T-helper 2 cell treated with Interferon-gamma antibody and Interleukin-4, amounts not matched to agents 100 ng/mL and 5 ng/mL, for 36 hours (primary cell): Measurements from ENCODE around the gene OR10AD1. TPM values are rescaled to one million over a fixed set of nuclear protein-coding genes. Genes with fewer than 3 reads are reported as not detected.

Source experiments
- intact Hi-C: fragments of 100-400 bp; cut with micrococcal nuclease; formaldehyde crosslinking; loops from one replicate; pipeline ENCODE4 v1.15.1; 2023
- total RNA-seq: library from RNA; stranded (reverse); gene quantifications from 2 replicates; pipeline ENCODE4 v1.2.3, GENCODE V29; 2022

OR10AD1 gene
- total RNA-seq, 1 donor from 2014 or later: not detected

- intact Hi-C loops: loop anchor here (1.0 to 2.0 kb wide), 3 partner anchors 81 to 450 kb away; partner anchors contain the start of gene TMEM106C
Measured at GRCh38 chr12:48165089-48165981, 37.8 kb downstream of the OR10AD1 start.

- intact Hi-C loops: loop anchor here (2.0 kb wide), 1 partner anchor 202 kb away; the partner anchor contains the start of gene TMEM106C
Measured at GRCh38 chr12:48164451-48164850, 38.6 kb downstream of the OR10AD1 start.

GRCh38 chr12:48163150-48163747 lies 39.8 kb downstream of the OR10AD1 start:
- intact Hi-C loops: no loop called here

- intact Hi-C loops: no loop called here
Measured at GRCh38 chr12:48160807-48161206, 42.3 kb downstream of the OR10AD1 start.

GRCh38 chr12:48160046-48160445 lies 43.0 kb downstream of the OR10AD1 start:
- intact Hi-C loops: no loop called here

GRCh38 chr12:48157889-48158370 lies 45.2 kb downstream of the OR10AD1 start:
- intact Hi-C loops: loop anchor here (1.0 to 5.0 kb wide), 5 partner anchors 40 to 558 kb away; partner anchors contain the start of genes CCNT1, RPAP3, SENP1 and VDR

- intact Hi-C loops: loop anchor here (1.0 to 5.0 kb wide), 5 partner anchors 41 to 559 kb away; partner anchors contain the start of genes CCNT1, RPAP3, SENP1 and VDR
Measured at GRCh38 chr12:48157018-48157888, 45.8 kb downstream of the OR10AD1 start, which contains the start of gene ASB8. Gene ASB8, minus strand, starts transcription at chr12:48157515. Its CDS starts 4,019 bp downstream, at chr12:48153496.

- intact Hi-C loops: loop anchor here (1.0 to 5.0 kb wide), 5 partner anchors 42 to 560 kb away; partner anchors contain the start of genes CCNT1, RPAP3, SENP1 and VDR
Measured at GRCh38 chr12:48156652-48157017, 46.5 kb downstream of the OR10AD1 start.

GRCh38 chr12:48155786-48156185 lies 47.3 kb downstream of the OR10AD1 start:
- intact Hi-C loops: loop anchor here (5.0 kb wide), 2 partner anchors 253 to 448 kb away; partner anchors contain the start of genes RPAP3 and VDR

Other genes with a start within 250 kb of the OR10AD1 start
- 161 and 164 TPM in 2 replicates for gene TMEM106C, start 239.7 kb downstream of the OR10AD1 start, total RNA-seq
- gene COL2A1, start 198.8 kb downstream of the OR10AD1 start, total RNA-seq: 0.32 TPM in 1 of 2 replicates, not detected in the other
- 42.0 and 43.0 TPM in 2 replicates for gene SENP1, start 97.2 kb downstream of the OR10AD1 start, total RNA-seq
- gene PFKM, start 83.9 kb downstream of the OR10AD1 start, total RNA-seq: 18.1 and 21.2 TPM in 2 replicates
- 37.7 and 39.1 TPM in 2 replicates for gene ASB8, start 45.8 kb downstream of the OR10AD1 start, total RNA-seq
- not detected in 2 replicates for gene CCDC184, start 19.6 kb downstream of the OR10AD1 start, total RNA-seq
- 14.2 and 17.2 TPM in 2 replicates for gene ZNF641, start 147.6 kb upstream of the OR10AD1 start, total RNA-seq